Measurements from ENCODE around the gene HSF5.

HSF5 gene, protein sequence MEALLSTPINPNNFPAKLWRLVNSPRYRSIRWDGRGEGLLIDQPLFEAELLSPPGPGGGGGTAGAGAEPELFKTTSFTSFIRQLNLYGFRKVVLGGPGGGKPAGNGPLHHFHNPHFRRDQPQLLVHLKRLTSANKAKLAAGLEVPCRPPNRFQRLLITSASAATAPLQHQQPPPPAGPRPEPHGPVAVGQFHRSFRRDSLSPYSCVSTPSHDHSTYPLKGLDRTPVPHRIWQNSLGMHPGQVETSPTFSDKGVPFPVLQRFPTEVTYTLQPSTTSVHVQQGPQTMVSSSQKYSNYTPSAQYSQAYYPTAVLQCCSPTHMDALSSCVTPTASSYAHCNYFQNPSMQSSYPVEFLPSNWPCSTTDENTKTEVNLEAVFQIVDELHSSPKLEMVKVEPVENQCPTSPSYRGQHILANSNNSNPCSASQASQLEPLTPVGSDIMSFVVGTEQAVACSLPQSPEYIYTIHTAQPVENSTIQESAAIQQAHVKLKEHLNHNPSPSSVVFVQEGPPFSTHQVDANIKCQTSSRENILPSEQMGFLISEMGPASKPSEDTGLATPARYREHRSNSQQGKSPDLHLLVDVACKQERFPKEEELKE

DNA sequence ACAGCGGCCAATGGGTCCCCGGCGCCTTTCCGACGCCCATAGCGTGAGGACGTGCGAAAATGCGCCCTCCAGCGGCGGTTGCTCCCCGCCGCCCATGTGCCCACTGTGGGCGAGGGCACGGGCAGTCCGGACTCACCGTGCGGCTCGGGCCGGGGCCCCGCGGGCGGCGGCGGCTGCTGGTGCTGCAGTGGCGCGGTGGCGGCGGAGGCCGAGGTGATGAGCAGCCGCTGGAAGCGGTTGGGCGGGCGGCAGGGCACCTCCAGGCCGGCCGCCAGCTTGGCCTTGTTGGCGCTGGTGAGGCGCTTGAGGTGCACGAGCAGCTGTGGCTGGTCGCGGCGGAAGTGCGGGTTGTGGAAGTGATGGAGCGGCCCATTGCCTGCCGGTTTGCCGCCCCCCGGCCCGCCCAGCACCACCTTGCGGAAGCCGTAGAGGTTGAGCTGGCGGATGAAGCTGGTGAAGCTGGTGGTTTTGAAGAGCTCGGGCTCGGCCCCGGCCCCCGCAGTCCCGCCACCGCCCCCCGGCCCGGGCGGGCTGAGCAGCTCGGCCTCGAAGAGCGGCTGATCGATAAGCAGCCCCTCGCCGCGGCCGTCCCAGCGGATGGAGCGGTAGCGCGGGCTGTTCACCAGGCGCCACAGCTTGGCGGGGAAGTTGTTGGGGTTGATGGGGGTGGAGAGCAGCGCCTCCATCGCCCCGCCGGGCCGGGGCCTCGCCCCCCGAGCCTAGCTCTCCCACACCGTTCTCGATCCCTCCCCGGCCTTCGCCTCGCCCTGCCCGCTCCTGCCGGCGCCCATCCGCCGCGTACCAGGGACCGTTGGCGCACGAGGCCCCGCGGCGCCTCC is at the start of gene HSF5:
HSF5 (minus strand) TSS at position 820 of the 839 bp plus-strand sequence; CDS start at position 686, 134 bp downstream.
- DNase-seq, result no peak

DNA sequence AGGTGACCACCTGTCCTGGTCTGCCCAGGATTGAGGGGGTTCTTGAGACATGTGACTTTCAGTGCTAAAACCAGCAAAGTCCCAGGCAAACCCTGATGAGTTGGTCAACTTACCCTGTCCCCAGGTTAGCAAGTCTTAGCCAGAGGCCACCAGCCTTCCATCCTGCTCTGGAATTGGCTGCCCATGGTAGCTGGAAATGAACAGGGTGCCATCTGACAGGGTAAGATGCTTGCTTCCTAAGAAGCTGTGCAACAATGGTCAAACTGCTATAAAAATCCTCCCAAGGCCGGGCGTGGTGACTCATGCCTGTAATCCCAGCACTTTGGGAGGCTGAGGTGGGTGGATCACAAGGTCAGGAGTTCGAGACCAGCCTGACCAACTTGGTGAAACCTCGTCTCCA is 49.1 kb upstream of the HSF5 start:
- no peak for DNase-seq

DNA sequence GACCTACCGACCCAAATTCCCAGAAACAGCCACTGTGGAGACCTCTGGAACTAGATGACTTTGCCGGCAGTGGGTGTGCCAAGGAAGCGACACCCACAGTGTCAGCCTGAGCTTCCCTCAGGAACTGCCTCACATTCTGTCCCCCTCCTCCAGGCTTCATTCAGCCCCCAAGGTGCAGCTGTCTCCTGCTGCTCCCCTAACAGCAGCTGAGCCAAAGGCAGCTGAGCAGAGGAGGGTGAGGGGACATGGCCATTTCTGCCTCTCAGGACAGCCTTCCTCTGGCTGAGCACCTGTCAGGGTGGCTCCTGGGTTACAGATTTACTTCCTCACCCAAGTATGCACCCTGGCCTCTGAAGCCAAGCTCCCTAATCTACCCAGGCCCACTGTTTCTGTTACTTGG is 48.3 kb upstream of the HSF5 start:
- no peak for DNase-seq

DNA sequence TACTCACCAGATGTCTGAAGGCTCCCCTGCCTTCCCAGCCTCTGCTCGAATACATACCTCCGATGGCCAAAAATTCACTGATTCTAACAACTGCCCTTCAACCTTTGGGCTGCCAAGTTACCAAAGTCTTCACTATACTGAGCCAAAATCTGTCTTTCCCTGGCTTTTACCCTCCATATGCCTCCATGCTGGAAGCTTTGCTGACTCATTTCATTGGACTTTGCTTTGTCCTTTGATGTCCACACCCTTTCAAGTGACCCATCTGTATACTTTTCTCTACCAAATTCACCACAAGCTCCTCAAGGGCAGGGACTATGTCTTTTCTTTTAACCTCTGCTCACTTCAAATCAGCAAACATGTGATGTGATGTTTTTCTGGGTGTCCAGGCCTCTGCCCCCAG is 47.2 kb upstream of the HSF5 start:
- no peak for DNase-seq

DNA sequence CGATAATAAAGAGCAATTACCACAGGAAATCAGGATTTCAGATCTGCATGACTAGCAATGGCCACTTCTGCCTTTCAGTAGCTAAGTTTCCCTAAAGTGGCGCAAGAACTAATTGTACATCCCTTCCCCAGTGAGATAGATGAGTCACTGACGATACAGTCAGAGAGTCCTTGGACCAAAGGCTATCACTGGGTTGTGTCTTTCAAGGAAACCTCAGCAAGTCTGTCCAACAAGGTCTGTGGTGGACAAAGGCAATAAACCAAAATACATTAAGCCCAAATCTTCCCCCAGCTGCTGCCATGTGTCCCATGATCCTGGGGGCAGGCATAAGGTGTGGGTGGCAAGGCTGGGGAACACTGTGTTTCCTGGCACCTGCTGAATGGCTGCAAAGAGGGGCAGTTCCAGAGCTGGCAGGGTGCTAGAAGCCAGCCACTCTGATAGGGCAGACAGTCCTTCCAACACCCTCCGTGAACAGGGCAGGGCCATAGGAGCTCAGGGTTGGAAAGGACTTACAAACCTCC is 46.8 kb upstream of the HSF5 start:
- DNase-seq, result no peak

DNA sequence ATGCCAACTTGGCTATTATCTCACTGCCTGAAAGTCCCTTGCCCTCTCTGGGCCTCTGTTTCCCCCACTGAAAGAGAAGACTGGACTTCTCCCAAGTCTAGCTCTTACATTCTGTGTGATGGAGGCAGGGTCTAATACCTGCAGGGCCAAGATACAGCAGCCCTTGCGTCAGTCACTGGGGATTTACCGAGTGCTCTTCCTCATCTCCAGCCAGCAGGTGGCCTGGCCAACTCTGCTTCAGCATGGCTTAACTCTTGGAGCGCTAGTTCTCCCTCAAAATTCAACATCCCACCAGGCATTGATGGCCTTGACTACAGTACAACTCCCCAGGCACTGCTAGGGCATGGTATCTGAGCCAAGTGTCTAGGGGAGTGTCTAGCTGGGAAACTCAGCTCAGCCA is 46.1 kb upstream of the HSF5 start:
- no peak for DNase-seq

DNA sequence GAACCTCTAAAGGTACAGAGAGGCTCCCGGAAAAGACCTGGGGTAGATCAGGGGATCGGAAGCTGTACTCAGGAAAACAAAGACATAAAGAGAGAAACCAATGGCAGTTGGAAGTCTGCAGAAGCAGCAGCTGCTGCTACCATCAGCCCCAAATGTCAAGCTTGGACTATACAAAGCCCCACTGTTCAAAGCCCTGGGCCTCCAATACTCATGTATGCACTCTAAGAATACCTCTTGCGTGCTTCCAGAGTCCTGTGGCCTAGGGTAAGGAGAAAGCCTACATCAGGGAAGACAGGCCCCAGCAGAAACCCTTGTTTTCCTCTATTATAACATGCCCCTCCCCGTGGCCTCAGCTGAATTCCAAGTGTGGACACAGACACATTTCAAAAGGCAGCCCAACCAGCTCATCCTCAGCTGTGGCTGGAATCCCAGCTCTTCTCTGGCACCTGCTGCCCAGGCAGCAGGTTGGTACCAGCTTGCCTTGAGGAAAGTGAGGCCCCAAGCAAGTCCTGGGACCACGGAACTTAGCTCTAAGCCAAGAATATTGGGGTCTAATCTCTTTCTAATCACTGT is 45.5 kb upstream of the HSF5 start:
- no peak for DNase-seq

DNA sequence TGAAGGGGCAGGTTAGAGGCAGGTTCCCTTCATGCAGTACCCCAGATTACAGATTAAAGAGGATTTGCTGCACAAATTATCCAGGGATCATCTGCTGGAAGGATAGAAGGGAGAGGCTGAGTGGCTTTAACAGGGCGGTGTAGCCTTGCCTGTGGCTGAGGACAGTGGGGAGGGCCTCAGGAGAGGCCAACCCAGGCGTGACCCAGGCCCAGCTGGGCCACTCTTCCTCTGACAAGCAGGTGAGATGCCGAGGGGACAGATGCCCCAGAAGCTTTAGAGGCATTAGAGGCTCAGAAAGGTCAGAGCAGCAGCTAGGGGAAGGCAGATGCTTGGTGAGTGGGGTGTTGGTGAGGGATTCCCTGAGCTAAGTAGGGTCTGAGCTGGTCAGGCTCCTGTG is 44.3 kb upstream of the HSF5 start:
- no peak for DNase-seq

DNA sequence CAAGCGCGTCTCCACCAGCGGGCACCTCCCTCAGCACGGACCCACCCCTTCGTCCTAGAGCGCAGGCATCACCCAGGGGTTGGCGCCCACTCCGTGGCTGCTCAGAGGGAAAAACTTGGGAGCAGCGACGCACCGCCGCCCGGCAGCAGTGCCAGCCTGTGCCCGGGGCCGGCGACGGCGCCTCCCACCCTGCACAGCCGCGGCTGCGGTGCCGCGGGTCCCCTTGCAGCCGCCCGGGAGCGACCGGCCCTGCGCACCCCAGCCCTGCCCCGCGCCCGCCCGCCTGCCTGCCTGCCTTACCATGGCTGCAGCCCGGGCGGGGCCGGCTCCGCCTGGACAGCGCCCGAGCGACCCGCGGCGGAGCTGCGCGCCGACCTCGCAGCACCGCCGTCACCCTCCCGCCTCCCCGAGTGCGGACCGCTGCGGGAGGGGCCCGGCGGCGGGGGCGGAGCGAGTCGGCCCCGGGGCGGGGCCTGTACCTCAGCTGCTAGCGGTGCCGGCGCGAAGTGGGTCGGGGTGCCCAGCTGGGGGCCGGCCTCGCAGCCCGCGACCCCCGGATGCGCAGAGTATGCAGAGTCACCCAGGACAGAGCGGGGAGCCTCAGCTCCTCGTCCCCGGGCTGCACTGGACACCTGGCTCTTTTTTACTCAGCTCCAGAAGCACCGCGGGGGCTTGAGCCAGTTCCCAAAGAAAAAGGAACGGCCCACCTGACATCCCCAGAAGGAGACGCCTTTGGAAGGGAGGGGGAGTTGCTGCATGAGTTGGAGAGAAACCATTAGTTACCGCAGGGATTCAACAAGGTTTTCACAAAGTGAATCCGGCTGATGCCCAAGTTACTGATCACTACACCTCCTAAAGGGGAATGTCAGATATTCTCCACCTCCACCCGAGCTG is 43.7 kb upstream of the HSF5 start:
- no peak for DNase-seq

DNA sequence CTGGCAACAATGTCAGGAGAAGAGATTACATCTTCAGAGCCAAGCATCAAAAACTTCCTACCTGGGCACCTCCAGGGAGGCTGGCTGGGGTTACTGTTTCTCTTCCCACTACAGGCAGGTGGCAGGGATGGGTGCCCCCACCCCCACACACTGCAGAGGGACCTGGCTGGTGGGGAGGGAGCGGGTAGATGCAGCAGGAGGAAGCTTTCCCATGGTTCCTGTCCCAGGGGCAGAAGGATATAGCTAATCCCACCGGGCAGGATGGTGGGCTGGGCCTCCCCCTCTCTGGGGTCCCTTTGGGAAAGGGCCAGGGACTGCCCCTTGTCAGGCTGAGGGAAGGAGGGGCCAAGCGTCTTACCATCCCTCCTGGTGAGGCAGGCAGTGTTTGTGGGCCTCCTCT is 42.9 kb upstream of the HSF5 start:
- DNase-seq, result no peak

DNA sequence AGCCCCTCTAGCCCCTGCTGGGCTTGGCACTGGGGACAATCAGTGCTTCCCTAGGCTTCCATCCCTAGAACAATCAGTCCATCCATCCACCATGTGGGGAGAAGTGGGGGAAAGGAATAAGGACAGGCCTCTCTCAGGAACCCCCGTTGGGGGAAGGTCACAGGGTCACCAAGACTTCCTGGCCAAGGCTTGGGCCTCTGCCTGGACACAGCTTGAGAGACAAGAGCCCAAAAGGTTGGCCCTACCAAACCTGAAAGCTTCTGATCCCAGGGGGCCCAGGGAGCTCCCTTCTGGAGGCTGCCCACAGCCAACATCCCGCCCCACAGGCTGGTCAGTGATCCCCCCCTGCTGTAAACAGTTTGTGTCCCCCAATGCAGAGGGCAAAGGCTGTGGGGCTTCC is 42.4 kb upstream of the HSF5 start:
- DNase-seq, result no peak

DNA sequence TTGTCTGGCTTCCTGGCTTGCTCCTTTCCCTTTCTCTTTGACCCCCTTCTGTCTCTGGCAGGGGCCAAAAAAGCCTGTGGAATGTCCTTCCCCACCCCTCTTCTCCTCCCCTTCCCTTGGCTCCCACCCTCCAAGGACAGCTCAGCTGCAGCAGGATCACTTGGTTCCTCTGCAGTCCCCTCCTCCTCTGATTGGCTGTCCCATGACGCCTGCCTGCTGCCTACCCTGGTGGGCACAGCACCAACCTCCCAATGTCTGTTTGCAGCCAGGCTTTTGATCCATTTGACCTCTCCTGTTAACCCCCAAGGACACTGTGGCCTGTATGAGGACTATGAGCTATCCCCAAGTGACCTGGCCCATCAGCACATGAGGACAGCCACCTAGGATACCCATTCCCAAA is 41.1 kb upstream of the HSF5 start:
- no peak for DNase-seq

DNA sequence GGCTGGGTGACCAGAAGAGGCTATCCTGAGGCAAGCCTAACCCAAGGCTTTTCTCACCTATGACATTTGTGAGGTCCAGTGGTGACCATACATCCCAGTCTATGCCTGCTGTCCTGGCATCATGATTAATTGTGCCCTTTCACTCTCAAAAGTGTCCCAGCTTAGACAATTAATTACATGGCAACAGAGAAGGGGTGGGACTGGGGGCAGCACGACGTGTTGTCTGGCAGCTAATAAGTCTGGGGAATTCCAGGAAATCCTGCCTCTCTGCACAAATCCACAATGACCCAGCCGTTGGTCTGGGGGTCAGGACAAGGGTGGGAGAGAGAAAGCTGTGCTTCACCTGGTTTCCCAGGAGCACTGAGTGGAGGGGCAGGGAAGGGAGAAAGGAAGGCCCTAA is 40.2 kb upstream of the HSF5 start:
- no peak for DNase-seq

DNA sequence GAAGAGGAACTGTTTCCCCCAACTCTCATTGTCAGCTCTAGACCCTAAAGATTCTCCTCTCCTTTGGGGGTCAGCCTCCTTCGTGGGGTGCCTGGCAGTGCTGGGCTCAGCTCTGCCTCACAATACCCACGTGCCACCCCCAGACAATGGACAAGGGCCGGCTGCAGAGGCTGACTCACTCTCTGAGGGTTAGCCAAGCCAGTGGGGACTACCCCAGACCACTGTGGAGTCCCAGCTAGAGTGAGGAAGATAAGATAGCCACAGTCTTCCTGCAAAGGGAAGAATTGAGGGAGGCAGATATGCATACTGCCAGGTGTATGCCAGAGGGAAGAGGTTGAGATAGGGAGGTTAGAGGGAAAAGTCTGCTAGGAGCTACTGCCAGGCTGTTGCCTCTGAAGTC is 39.7 kb upstream of the HSF5 start:
- no peak for DNase-seq

DNA sequence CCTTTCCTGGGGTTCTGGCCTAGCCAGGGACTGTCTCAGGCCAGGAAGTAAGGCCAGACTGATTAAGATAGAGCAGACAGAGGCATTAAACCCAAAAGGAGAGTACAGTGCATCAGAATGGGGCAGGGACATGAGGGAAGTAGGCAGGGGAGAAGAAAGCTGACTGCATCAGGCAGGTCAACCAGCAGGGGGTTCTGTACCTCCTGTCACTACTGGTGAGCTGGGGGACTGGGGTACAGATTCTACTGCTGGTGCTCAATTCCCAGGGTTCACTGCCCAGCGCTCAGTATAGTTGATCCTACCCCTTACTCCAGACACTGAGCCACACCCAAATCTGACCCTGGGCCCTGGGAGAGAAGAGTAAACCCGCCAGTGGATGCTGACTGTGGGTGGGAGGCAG is 39.1 kb upstream of the HSF5 start:
- DNase-seq, result no peak

DNA sequence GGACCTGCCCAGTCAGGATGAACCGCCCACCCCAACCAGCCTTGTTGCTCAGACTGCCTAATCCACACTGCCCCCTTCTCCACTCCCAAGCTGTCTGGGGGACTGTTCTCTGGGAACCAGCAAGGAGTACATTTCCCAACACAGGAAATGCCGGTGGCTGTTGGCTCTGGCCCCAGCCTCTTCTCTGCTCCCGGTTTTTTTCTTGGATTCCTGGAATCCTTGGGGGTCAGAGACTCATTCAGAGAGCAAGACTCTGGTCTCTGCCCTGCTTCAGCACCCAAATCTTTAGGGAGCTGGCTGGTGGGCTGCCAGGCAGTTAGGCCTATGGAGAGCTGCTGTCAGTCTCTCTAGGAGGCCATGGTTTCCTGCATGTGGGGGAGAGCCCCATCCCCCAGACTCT is 37.0 kb upstream of the HSF5 start:
- DNase-seq, result no peak

DNA sequence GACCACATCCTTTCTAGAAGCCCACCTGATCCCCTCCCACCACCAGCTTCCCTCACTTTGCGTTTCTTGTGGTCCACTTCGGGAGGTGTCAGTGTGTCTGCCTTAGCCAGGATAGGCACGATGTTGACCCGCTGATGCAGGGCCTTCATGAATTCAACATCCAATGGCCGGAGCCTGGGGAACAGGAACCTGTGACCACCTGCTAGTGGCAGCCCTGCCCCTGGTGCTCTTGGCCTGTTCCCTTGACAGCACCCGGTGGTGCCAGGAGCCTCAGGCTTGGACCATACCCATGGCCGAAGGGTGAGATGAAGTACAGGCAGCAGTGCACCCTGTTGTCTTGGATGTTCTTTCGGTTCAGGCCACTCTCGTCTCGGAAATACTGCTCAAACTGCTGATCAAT is 33.5 kb upstream of the HSF5 start:
- no peak for DNase-seq

DNA sequence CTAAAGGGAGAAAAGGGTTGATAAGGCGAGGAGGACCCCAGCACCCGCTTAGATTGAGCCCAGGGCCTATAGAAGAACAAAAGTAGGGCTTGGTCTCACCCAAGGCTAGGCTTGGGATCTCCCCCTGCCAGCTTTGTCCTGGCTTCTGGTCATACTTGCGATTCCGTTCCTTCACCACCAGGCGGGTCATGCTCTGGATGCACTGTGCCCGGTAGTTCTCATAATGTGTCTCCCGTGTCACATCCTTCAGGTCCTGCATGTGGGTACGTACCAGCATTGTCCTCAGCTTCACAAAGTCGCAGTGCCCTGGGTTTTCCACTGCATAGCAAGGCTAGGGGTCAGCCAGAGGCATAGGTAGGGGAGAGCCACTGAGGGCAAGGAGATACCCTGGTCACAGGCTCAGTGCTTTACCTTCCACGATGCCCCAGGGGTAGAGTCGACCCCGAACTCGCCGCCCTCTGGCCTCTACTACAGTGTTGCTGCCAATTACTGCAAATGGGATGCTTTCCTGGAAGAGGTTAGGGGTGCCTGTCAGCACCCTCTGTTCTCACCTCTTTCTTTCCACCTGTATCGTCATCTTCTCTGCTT is 32.7 kb upstream of the HSF5 start:
- DNase-seq, result no peak

DNA sequence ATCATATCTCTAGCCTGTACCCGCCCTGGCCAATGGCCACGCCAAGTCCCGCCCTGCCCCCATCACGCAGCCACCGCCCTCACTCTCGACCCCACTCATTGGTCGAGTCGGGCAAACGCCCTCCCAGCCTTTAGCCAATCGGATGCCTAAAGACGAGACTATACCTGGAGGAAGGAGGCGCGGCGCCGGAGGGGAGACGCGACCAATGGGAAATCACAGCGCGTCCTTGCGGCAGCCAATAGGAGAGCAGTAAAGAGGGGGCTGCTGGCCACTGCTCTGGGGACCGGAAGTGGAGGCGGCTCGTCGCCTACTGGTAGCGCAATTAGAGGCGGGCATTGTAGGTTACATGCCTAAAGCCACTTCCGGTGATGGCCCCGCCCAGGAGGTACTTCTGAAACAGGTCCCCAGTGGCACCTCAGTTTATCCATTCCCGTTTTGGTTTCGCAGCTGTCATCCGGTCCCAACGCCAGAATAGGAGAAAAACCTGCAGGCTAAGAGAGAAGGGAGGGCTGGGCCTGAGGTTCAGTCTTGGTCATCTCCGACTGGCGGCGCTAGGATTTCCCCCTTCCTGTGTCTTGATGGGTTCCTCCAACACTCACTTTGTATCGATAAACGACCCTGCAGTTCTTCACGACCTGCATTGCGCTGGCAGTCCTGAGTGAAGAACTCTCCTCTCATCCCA is 29.9 kb upstream of the HSF5 start:
- peak; percentile 99 for DNase-seq

DNA sequence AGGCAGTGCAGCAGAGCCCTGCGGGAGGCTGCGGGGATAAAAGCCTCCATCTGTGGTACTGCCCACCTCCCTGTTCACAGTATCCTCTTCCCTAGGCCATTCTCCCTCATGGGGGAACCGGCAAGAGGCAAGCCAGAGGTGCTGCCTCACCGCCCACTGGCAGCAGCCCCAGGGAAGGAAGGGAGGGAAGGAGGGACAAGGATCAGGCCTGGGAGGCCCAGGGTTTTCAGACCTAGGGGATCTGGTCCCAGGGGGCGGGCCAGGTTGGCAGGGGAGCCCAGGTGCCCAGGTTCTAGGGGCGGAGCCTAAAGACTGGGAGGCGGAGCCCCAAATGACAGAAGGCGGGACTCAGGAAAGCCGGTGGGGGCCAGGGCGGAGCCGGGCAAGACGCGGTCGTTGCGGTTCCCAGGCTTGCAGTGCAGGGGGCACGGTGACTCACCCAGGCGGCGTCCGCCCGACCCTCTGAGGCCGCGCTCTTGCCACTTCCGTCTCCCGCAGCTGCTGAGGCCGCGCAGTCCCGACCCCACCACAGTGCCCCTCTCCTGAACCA is 29.2 kb upstream of the HSF5 start:
- DNase-seq, result no peak

Measured in NCI-H1048 (cell line).